ENCODE results near the gene NRXN3.

The NRXN3 gene

GRCh38 chr14:78248501-78249090, 78.4 kb downstream of the NRXN3 start:
- DNase-seq: no peak

GRCh38 chr14:78251308-78251707, 81.1 kb downstream of the NRXN3 start:
- DNase-seq: no peak

- DNase-seq: no peak
These were observed 83.8 kb downstream of the NRXN3 start for GRCh38 chr14:78253986-78254385.

- DNase-seq: peak; percentile 65
These were observed 84.8 kb downstream of the NRXN3 start for GRCh38 chr14:78254911-78255461.

- no peak for DNase-seq
These were observed 89.7 kb downstream of the NRXN3 start for GRCh38 chr14:78259831-78260230.

GRCh38 chr14:78278464-78279250, 108.5 kb downstream of the NRXN3 start:
- peak; percentile 9 for DNase-seq

- no peak for DNase-seq
These were observed 112.3 kb downstream of the NRXN3 start for GRCh38 chr14:78282437-78282836.

- DNase-seq: no peak
These were observed 116.0 kb downstream of the NRXN3 start for GRCh38 chr14:78286210-78286609.

GRCh38 chr14:78292003-78292402, 121.8 kb downstream of the NRXN3 start:
- no peak for DNase-seq

GRCh38 chr14:78297858-78298257, 127.7 kb downstream of the NRXN3 start:
- DNase-seq: no peak

GRCh38 chr14:78298298-78298697, 128.1 kb downstream of the NRXN3 start:
- no peak for DNase-seq

- peak; percentile 67 for DNase-seq
These were observed 132.7 kb downstream of the NRXN3 start for GRCh38 chr14:78302841-78303240.

- DNase-seq: no peak
These were observed 137.5 kb downstream of the NRXN3 start for GRCh38 chr14:78307671-78308070.

GRCh38 chr14:78308079-78308478, 137.9 kb downstream of the NRXN3 start:
- DNase-seq: no peak

GRCh38 chr14:78310272-78310671, 140.1 kb downstream of the NRXN3 start:
- no peak for DNase-seq

- DNase-seq: no peak
These were observed 143.3 kb downstream of the NRXN3 start for GRCh38 chr14:78313499-78313898.

GRCh38 chr14:78314484-78314883, 144.3 kb downstream of the NRXN3 start:
- DNase-seq: no peak

- DNase-seq: no peak
These were observed 145.9 kb downstream of the NRXN3 start for GRCh38 chr14:78316052-78316451.

GRCh38 chr14:78316786-78317185, 146.6 kb downstream of the NRXN3 start:
- DNase-seq: no peak

GRCh38 chr14:78319406-78319805, 149.2 kb downstream of the NRXN3 start:
- no peak for DNase-seq

GRCh38 chr14:78319887-78320635, 149.9 kb downstream of the NRXN3 start:
- DNase-seq: peak; percentile 72

- no peak for DNase-seq
These were observed 154.2 kb downstream of the NRXN3 start for GRCh38 chr14:78324353-78324752.

GRCh38 chr14:78325911-78326310, 155.7 kb downstream of the NRXN3 start:
- no peak for DNase-seq

Measured in NCI-H2029 (cell line).